Panc1 (cell line): ENCODE measurements around the gene RIOK3. TPM values are rescaled to one million over a fixed set of nuclear protein-coding genes. Genes with fewer than 3 reads are reported as not detected.
A peak's percentile ranks its signal among the peaks of the same experiment; 100 is the strongest.

Source experiments
- ATAC-seq: fragments of 200-7000 bp; cut with Tn5 transposase; 2 replicates; pipeline ENCODE4 v1.9.1; 2020; ENCODE audit warnings: mild to moderate bottlenecking, moderate library complexity
- BruUV-seq: library from RNA; stranded (reverse); fragments of 400-500 nt; replicated peaks from 2 replicates; lab custom pipeline; 2021; lab: Mats Ljungman, UMichigan
- CTCF ChIA-PET: fragments of 300-600 bp; sonication (Branson Sonifier 250); formaldehyde crosslinking; loops from one replicate; lab custom pipeline; 2022; ENCODE audit warnings: antibody characterized with exemption; lab: Charles Lee
- POLR2A ChIA-PET: fragments of 300-600 bp; sonication (Branson Sonifier 250); formaldehyde crosslinking; loops from one replicate; lab custom pipeline; 2022; ENCODE audit warnings: antibody characterized with exemption; lab: Charles Lee
- DNase-seq: peaks from one replicate; pipeline ENCODE4 v3.0.0-alpha.2; 2010; ENCODE audit warnings: low read depth, low spot score
- H3K27ac ChIP-seq: 2 replicates; pipeline ENCODE4 v1.5.1; 2011; ENCODE audit warnings: mild to moderate bottlenecking, low read length, inconsistent platforms
- H3K27me3 ChIP-seq: fragments of 200-500 bp; sonication (Bioruptor generic); 2 replicates; pipeline ENCODE4 v1.6.0; 2014; ENCODE audit warnings: low read length, inconsistent platforms; ENCODE audit not compliant: control insufficient read depth, insufficient read depth
- H3K36me3 ChIP-seq: fragments of 200-500 bp; sonication (Bioruptor generic); 2 replicates; pipeline ENCODE4 v1.5.1; 2014; ENCODE audit warnings: inconsistent platforms, mild to moderate bottlenecking, low read length, moderate library complexity; ENCODE audit not compliant: control insufficient read depth, insufficient read depth
- H3K4me1 ChIP-seq: 2 replicates; pipeline ENCODE4 v1.5.1; 2011; ENCODE audit warnings: inconsistent platforms, mild to moderate bottlenecking, low read length, moderate library complexity; ENCODE audit not compliant: control insufficient read depth, insufficient read depth
- H3K4me3 ChIP-seq, 2 experiments: 2 replicates each; pipeline ENCODE4 v1.5.1; 2011 to 2012; ENCODE audit warnings: low read depth in 2 of 2, low read length in 2 of 2, mild to moderate bottlenecking in 2 of 2, inconsistent platforms in 1 of 2, moderate library complexity in 1 of 2
- H3K9me3 ChIP-seq: fragments of 200-500 bp; sonication (Bioruptor generic); 2 replicates; pipeline ENCODE4 v1.5.1; 2014; ENCODE audit warnings: low read depth, mild to moderate bottlenecking, inconsistent platforms, low read length, moderate library complexity; ENCODE audit not compliant: control insufficient read depth, insufficient read depth
- CTCF ChIP-seq: fragments of 450-650 bp; IDR thresholded peaks from 2 replicates; pipeline ENCODE4 v1.5.1; 2017; ENCODE audit warnings: mild to moderate bottlenecking
- POLR2AphosphoS5 ChIP-seq: IDR thresholded peaks from 2 replicates; pipeline ENCODE4 v1.6.1; 2012; ENCODE audit warnings: mild to moderate bottlenecking, low read depth, low read length, moderate library complexity
- SIN3A ChIP-seq: IDR thresholded peaks from 2 replicates; pipeline ENCODE4 v1.6.1; 2012; ENCODE audit warnings: low read depth, mild to moderate bottlenecking, low read length, moderate library complexity, borderline replicate concordance; ENCODE audit not compliant: insufficient read depth
- TCF7L2 ChIP-seq: IDR thresholded peaks from 2 replicates; pipeline ENCODE4 v1.6.1; 2011; ENCODE audit warnings: mild to moderate bottlenecking, low read depth, low read length, inconsistent platforms
- in situ Hi-C: cut with HindIII; loops from 2 replicates; pipeline ENCODE4 v1.10.0; 2016; ENCODE audit warnings: low sequenced_read_pairs, low pct_unique_long_range_greater_than_20kb
- intact Hi-C: fragments of 100-400 bp; cut with micrococcal nuclease; formaldehyde crosslinking; loops from one replicate; pipeline ENCODE4 v1.10.0; 2022; ENCODE audit not compliant: unreplicated experiment
- total RNA-seq: library from RNA; stranded (reverse); gene quantifications from one replicate; pipeline ENCODE4 v1.2.1, GENCODE V29; 2021; ENCODE audit not compliant: unreplicated experiment
- TF ChIP-seq, protein P1 (sequence below), 2 experiments: IDR thresholded peaks; 2 replicates each; pipeline ENCODE4 v1.6.1; 2011 to 2012; ENCODE audit warnings: low read depth in 2 of 2, control low read depth in 1 of 2, low read length in 1 of 2, mild to moderate bottlenecking in 1 of 2, moderate library complexity in 1 of 2; ENCODE audit not compliant: insufficient read depth in 1 of 2

RIOK3 gene
- total RNA-seq, 1 experiment from 2014 or later, result 74.7 TPM

- no TSS peak for BruUV-seq
- intact Hi-C loops (loop anchor here (5.0 to 10.0 kb wide), 2 partner anchors 81 to 372 kb away; partner anchors contain the start of gene NPC1), in situ Hi-C loops (no loop called here)
- CTCF ChIA-PET, result no interaction called here
- peak overlapping the region; percentile 81 to 90 for H3K4me3 ChIP-seq
- peaks cover 15% of the 10 kb centered on the region for H3K4me1 ChIP-seq
- H3K36me3 ChIP-seq, result no peaks in the 10 kb centered on the region; the same call in 1 of the 2 replicates
- no peaks in the 10 kb centered on the region for H3K27me3 ChIP-seq
- POLR2A ChIA-PET, result no interaction called here
- TF ChIP-seq SIN3A, result no peak
- TF ChIP-seq, protein P1, sequence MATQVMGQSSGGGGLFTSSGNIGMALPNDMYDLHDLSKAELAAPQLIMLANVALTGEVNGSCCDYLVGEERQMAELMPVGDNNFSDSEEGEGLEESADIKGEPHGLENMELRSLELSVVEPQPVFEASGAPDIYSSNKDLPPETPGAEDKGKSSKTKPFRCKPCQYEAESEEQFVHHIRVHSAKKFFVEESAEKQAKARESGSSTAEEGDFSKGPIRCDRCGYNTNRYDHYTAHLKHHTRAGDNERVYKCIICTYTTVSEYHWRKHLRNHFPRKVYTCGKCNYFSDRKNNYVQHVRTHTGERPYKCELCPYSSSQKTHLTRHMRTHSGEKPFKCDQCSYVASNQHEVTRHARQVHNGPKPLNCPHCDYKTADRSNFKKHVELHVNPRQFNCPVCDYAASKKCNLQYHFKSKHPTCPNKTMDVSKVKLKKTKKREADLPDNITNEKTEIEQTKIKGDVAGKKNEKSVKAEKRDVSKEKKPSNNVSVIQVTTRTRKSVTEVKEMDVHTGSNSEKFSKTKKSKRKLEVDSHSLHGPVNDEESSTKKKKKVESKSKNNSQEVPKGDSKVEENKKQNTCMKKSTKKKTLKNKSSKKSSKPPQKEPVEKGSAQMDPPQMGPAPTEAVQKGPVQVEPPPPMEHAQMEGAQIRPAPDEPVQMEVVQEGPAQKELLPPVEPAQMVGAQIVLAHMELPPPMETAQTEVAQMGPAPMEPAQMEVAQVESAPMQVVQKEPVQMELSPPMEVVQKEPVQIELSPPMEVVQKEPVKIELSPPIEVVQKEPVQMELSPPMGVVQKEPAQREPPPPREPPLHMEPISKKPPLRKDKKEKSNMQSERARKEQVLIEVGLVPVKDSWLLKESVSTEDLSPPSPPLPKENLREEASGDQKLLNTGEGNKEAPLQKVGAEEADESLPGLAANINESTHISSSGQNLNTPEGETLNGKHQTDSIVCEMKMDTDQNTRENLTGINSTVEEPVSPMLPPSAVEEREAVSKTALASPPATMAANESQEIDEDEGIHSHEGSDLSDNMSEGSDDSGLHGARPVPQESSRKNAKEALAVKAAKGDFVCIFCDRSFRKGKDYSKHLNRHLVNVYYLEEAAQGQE (IDR thresholded peaks at IDR 0.05; ENCODE audit: insufficient read depth in 1 of 2, low read depth in 2 of 2, low read length in 1 of 2), result no peak
- TF ChIP-seq POLR2AphosphoS5, result no peak
- TF ChIP-seq TCF7L2, result no peak
- TF ChIP-seq CTCF, result no peak
- no peak for ATAC-seq
- peak overlapping the region; percentile 83 for H3K27ac ChIP-seq
- DNase-seq, result no peak
- no peaks in the 10 kb centered on the region for H3K9me3 ChIP-seq
Measured at GRCh38 chr18:23503963-23504344, 50.9 kb downstream of the RIOK3 start.

- Histone ChIP-seq H3K9me3 (no peaks in the 10 kb centered on the region), H3K4me3 (peak overlapping the region; percentile 81 to 90), H3K27ac (peak overlapping the region; percentile 83), H3K27me3 (no peaks in the 10 kb centered on the region), H3K36me3 (no peaks in the 10 kb centered on the region; the same call in 1 of the 2 replicates), H3K4me1 (peaks cover 15% of the 10 kb centered on the region)
- CTCF ChIA-PET, result no interaction called here
- DNase-seq (no peak), ATAC-seq (no peak)
- no TSS peak for BruUV-seq
- in situ Hi-C loops, result no loop called here
- POLR2A ChIA-PET, result interaction anchor here (0.5 kb wide), 1 partner anchor 16 kb away, joined by 3 read pairs; no protein-coding TSS in a partner anchor
- TF ChIP-seq TCF7L2 (no peak), SIN3A (no peak), POLR2AphosphoS5 (no peak), CTCF (no peak)
- TF ChIP-seq, protein P1 (IDR thresholded peaks at IDR 0.05; ENCODE audit: insufficient read depth in 1 of 2, low read depth in 2 of 2, low read length in 1 of 2), result no peak
- intact Hi-C loops, result loop anchor here (5.0 to 10.0 kb wide), 2 partner anchors 80 to 372 kb away; partner anchors contain the start of gene NPC1
Measured at GRCh38 chr18:23504720-23505119, 51.6 kb downstream of the RIOK3 start.
